Stimulated activated CD4-positive, alpha-beta T cell treated with anti-CD3 and anti-CD28 coated beads, TNF-alpha, amount 100 ng/mL, for 48 hours (primary cell): ENCODE measurements around the gene RAB6A.
A peak's percentile ranks its signal among the peaks of the same experiment; 100 is the strongest.

Experiments
- DNase-seq, 3 donors: peaks; one replicate each; pipeline ENCODE4 v3.0.0-alpha.2; 2020; ENCODE audit warnings: low read depth in 3 of 3

The RAB6A gene

DNA sequence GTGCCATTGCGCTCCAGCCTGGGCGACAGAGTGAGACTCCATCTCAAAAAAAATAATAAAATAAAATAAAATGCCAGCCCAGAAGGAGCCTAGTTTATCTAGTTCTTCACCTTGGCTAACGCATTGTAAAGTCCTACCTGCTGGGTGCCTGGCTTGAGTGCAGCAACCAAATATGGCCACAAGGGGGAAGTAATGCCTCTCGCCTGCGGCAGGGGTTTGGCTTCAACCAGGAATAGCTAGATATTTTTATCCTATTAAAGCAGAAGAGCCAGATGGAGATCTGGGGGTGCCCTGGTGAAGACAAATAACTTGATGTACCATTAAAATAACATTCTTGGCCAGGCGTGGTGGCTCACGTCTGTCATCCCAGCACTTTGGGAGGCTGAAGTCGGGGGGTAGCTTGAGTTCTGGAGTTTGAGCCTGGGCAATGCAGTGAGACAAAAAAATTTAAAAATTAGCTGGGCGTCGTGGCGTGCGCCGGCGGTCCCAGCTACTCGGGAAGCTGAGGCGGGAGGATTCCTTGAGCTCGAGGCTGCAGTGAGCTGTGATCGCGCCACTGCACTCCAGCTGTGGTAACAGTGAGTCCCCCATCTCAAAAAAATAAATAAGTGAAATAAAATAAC lies 135.1 kb downstream of the RAB6A start:
- DNase-seq = peak; percentile 38 to 44 (median 39)
